ENCODE data around the gene EPN2. TPM values are rescaled to one million over a fixed set of nuclear protein-coding genes. Genes with fewer than 3 reads are reported as not detected.

The EPN2 gene
- total RNA-seq, 1 experiment from 2014 or later: 73.1 TPM

DNA sequence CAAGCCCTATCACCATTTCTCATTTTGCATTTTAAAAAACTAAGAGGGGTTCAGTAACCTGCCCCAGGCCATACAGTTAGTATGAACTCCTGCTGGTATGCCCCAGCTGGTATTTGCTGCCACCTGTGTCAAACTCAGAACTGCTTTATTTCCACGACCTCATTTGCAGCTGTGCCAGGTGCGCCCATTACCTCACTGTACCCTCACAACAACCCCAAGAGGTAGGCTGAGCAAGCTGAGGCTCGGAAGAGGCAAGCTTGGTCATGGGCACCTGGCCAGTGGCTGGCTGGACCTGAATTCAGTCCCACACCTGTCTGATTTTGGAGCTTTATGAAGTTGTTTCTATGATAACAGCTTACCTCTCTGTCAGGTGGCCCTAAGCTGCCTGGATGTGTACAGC lies 7.6 kb downstream of the EPN2 start:
- no peaks in the 10 kb centered on the region for H3K27me3 ChIP-seq (ENCODE audit: insufficient read depth, low read length)
- CTCF ChIA-PET: interaction anchor here (1.2 kb wide), 1 partner anchor 94 kb away, joined by 3 read pairs; no protein-coding TSS in a partner anchor
- TF ChIP-seq RAD21 (IDR thresholded peaks at IDR 0.05; ENCODE audit: low read depth): no peak
- no peak for TF ChIP-seq CEBPB (IDR thresholded peaks at IDR 0.05; ENCODE audit: low read depth)
- no peak for TF ChIP-seq SRF (IDR thresholded peaks at IDR 0.05; ENCODE audit: low read depth)
- TF ChIP-seq ZBTB33 (IDR thresholded peaks at IDR 0.05; ENCODE audit: extremely low read depth, insufficient replicate concordance, low read length): no peak
- TF ChIP-seq MAX (IDR thresholded peaks at IDR 0.05): no peak
- TF ChIP-seq, protein P1, sequence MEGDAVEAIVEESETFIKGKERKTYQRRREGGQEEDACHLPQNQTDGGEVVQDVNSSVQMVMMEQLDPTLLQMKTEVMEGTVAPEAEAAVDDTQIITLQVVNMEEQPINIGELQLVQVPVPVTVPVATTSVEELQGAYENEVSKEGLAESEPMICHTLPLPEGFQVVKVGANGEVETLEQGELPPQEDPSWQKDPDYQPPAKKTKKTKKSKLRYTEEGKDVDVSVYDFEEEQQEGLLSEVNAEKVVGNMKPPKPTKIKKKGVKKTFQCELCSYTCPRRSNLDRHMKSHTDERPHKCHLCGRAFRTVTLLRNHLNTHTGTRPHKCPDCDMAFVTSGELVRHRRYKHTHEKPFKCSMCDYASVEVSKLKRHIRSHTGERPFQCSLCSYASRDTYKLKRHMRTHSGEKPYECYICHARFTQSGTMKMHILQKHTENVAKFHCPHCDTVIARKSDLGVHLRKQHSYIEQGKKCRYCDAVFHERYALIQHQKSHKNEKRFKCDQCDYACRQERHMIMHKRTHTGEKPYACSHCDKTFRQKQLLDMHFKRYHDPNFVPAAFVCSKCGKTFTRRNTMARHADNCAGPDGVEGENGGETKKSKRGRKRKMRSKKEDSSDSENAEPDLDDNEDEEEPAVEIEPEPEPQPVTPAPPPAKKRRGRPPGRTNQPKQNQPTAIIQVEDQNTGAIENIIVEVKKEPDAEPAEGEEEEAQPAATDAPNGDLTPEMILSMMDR (IDR thresholded peaks at IDR 0.05 in 2 of 3, conservative IDR thresholded peaks at IDR 0.05 in 1 of 3; ENCODE audit: borderline replicate concordance in 1 of 3, insufficient read depth in 1 of 3, low read depth in 2 of 3, low read length in 2 of 3): no peak
- no peak for TF ChIP-seq REST (IDR thresholded peaks at IDR 0.05; ENCODE audit: low read depth)
- TF ChIP-seq ZFX (IDR thresholded peaks at IDR 0.05): no peak
- TF ChIP-seq TCF7L2 (IDR thresholded peaks at IDR 0.05; ENCODE audit: borderline replicate concordance, extremely low read depth, insufficient read depth, insufficient read length): no peak
- no peak for TF ChIP-seq FOSL1 (IDR thresholded peaks at IDR 0.05; ENCODE audit: low read depth)
- TF ChIP-seq SIN3A (IDR thresholded peaks at IDR 0.05; ENCODE audit: low read depth): no peak
- no peak for TF ChIP-seq EZH2 (IDR thresholded peaks at IDR 0.05)
- no peak for TF ChIP-seq ATF3 (IDR thresholded peaks at IDR 0.05)
- no peak for TF ChIP-seq ELF1 (IDR thresholded peaks at IDR 0.05; ENCODE audit: borderline replicate concordance, low read depth)
- TF ChIP-seq SP1 (IDR thresholded peaks at IDR 0.05; ENCODE audit: low read depth): no peak
- no peak for TF ChIP-seq CBX3 (IDR thresholded peaks at IDR 0.05; ENCODE audit: low read depth)
- H3K4me2 ChIP-seq (ENCODE audit: low read length): no peak overlapping the region
- no peak overlapping the region; the same call in 1 of the 2 replicates for H3K27ac ChIP-seq (ENCODE audit: low read depth, low read length)
- ATAC-seq (no peak), DNase-seq (ENCODE audit: low read depth, low spot score) (no peak)
- intact Hi-C loops (cut with micrococcal nuclease): no loop called here
- POLR2A ChIA-PET: no interaction called here
- H3K9me3 ChIP-seq (ENCODE audit: control insufficient read depth in 1 of 2, insufficient read depth in 1 of 2, low read depth in 1 of 2, low read length in 2 of 2): no peaks in the 10 kb centered on the region
- no TSS peak for BruUV-seq (replicated peaks)
- RAD21 ChIA-PET (ENCODE audit: low non-redundant PET in 1 of 2, low total read pairs in 2 of 2, uncharacterized antibody in 2 of 2, unreplicated experiment in 2 of 2): no interaction called here
- peaks cover 0 to 7% of the 10 kb centered on the region in 2 experiments; a peak in 1 of 4 replicates for H3K36me3 ChIP-seq (ENCODE audit: control insufficient read depth in 1 of 2, insufficient read depth in 2 of 2, low read length in 2 of 2)
- no peak overlapping the region for H3K4me3 ChIP-seq (replicated peaks in 1 of 2; ENCODE audit: low read depth in 1 of 2, low read length in 2 of 2)
- H3K4me1 ChIP-seq (ENCODE audit: control insufficient read depth in 1 of 2, insufficient read depth in 2 of 2, low read length in 2 of 2): peaks cover 34 to 68% of the 10 kb centered on the region in 2 experiments
- H2AFZ ChIP-seq (ENCODE audit: low read depth, low read length, poor library complexity, severe bottlenecking): no peak overlapping the region
- no peaks in the 10 kb centered on the region; the same call in 1 of the 2 replicates for H4K20me1 ChIP-seq (ENCODE audit: insufficient read depth)
- peaks cover 91% of the 10 kb centered on the region for H3K79me2 ChIP-seq (ENCODE audit: insufficient read depth, low read length)
- no peaks in the 10 kb centered on the region for H3K9me2 ChIP-seq (ENCODE audit: insufficient read depth)
- H3K9ac ChIP-seq (ENCODE audit: low read length): no peak overlapping the region
